Measurements from ENCODE around the gene FAAP20. TPM values are rescaled to one million over a fixed set of nuclear protein-coding genes. Genes with fewer than 3 reads are reported as not detected.

FAAP20 gene, protein sequence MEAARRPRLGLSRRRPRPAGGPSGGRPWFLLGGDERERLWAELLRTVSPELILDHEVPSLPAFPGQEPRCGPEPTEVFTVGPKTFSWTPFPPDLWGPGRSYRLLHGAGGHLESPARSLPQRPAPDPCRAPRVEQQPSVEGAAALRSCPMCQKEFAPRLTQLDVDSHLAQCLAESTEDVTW
- 10 to 100 TPM; 19.4 to 84.5 (median 34.9) TPM for total RNA-seq

DNA sequence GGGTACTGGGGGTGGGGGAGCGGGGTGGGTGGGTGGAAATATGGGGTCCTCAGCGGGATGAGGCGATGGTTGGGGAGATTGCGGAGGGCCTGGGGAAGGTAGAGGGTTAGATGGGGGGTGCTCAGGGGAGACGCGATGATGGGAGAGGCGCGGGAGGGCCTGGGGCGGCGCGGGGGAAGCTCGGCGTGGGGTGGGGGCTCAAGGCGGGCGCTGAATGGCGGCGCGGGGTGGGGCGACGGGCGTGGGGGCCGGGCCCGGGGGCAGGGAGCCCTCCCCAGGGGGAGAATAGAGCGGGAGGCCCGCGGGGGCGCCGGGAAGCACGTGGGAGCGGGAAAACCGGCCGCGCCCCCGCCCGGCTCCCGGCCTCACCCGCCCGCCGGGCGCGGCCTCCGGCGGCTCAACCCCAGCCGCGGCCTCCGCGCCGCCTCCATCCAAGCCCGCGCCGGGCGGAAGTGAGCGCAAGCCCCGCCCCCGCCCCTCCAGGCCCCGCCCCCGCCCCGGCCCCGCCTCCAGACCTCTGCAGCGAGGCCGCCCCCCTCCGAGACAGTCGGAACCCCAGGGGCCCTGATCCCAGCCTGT lies at the start of gene FAAP20:
Gene FAAP20, minus strand, starts transcription at position 454 of the 579 bp plus-strand sequence. Its CDS starts 23 bp downstream, at position 431.
- no peaks in the 10 kb centered on the region for H3K36me3 ChIP-seq
- H3K27me3 ChIP-seq = no peaks in the 10 kb centered on the region
- peaks cover 36 to 66% (median 50%) of the 10 kb centered on the region in 4 donors for H3K4me1 ChIP-seq
- no peaks in the 10 kb centered on the region for H3K9me3 ChIP-seq
- intact Hi-C loops (cut with DNase I; ENCODE audit: low total_unique reads) (loop anchor here (10.0 kb wide), 1 partner anchor 1430 kb away; the partner anchor contains the start of gene TPRG1L), in situ Hi-C loops (cut with MboI; ENCODE audit: low pct_ligation_motif_present in 1 of 4, low pct_unique_long_range_greater_than_20kb in 1 of 4, low sequenced_read_pairs in 3 of 4) (loop anchor here (10.0 to 25.0 kb wide), 3 partner anchors 190 to 593 kb away; partner anchors contain the start of genes HES5 (in 1 of the 4) and PANK4 (in 1 of the 4))
- peak; percentile 77 for DNase-seq
- 1% methylated on average over 35 of the region's 63 CpGs; no CpG with 5 or more reads in 1 of the 2 donors for WGBS, 2 donors (ENCODE audit: low coverage in 1 of 2)
- peak within 1 kb of the TSS; percentile 91 to 97 (median 94) for H3K27ac ChIP-seq
- H3K4me3 ChIP-seq = peak within 1 kb of the TSS; percentile 47 to 84 (median 64)
- TF ChIP-seq EP300 (IDR thresholded peaks at IDR 0.05; ENCODE audit: low read depth) (no peak), POLR2A (IDR thresholded peaks at IDR 0.05) (no peak), POLR2AphosphoS5 (IDR thresholded peaks at IDR 0.05) (no peak)
- TF ChIP-seq, protein P1, sequence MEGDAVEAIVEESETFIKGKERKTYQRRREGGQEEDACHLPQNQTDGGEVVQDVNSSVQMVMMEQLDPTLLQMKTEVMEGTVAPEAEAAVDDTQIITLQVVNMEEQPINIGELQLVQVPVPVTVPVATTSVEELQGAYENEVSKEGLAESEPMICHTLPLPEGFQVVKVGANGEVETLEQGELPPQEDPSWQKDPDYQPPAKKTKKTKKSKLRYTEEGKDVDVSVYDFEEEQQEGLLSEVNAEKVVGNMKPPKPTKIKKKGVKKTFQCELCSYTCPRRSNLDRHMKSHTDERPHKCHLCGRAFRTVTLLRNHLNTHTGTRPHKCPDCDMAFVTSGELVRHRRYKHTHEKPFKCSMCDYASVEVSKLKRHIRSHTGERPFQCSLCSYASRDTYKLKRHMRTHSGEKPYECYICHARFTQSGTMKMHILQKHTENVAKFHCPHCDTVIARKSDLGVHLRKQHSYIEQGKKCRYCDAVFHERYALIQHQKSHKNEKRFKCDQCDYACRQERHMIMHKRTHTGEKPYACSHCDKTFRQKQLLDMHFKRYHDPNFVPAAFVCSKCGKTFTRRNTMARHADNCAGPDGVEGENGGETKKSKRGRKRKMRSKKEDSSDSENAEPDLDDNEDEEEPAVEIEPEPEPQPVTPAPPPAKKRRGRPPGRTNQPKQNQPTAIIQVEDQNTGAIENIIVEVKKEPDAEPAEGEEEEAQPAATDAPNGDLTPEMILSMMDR (IDR thresholded peaks at IDR 0.05) = no peak

DNA sequence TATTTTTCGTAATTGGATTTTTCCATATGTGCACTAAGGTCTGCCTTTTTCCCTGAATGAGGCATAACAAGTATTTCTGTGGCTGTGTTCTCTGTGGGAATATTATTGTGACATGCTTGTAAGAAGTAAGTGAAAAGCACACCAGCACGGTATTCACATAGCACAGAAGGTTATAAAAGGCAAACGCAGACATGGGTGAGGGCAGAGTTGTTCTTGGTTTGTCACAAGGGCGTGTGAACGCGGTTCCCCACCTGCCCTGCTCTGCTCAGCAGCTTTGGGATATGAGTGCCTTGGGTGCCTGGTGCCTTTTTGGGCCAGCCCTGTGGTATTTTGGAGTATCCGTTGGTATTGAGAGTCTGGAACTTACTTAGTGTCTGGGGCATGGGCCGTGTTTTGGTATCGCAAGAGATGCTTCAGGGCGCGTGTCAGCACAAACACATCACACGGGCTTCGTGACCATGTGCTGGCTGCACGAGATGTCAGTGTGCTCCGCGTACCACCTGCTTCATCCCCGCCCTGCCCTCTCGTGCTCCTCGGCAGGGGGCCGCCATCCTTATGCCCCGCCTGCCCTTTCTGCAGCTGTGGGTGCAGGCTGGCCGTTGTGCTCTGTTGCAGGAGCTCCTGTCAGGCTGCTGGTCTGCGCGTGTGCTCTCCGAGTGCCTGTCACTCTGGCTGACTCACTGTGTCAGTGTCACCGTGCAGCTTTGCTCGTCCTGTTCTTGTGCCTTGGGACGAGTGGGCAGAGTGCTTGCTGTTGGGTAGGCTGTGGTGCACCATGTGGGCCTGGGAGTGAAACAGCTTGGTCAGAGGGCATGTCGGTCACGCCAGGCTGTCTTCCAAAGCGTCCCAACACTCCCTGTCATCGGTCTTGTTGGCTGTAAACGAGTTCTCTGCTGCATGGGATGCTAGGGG lies 48.5 kb upstream of the FAAP20 start:
- intact Hi-C loops (cut with DNase I; ENCODE audit: low total_unique reads) = no loop called here
- 75 to 83% methylated on average over 5 to 32 of the region's 33 CpGs for WGBS, 2 donors (ENCODE audit: low coverage in 1 of 2)
- H3K4me1 ChIP-seq = peaks cover 39 to 65% (median 52%) of the 10 kb centered on the region in 4 donors
- no peak overlapping the region for H3K4me3 ChIP-seq
- no peaks in the 10 kb centered on the region for H3K36me3 ChIP-seq
- H3K27me3 ChIP-seq = no peaks in the 10 kb centered on the region
- DNase-seq = no peak
- H3K27ac ChIP-seq = no peak overlapping the region
- H3K9me3 ChIP-seq = no peaks in the 10 kb centered on the region
- in situ Hi-C loops (cut with MboI; ENCODE audit: low pct_ligation_motif_present in 1 of 4, low pct_unique_long_range_greater_than_20kb in 1 of 4, low sequenced_read_pairs in 3 of 4) = no loop called here
- no peak for TF ChIP-seq POLR2A (IDR thresholded peaks at IDR 0.05)
- TF ChIP-seq EP300 (IDR thresholded peaks at IDR 0.05; ENCODE audit: low read depth) = no peak
- TF ChIP-seq, protein P1 (IDR thresholded peaks at IDR 0.05) = no peak
- TF ChIP-seq POLR2AphosphoS5 (IDR thresholded peaks at IDR 0.05) = no peak

DNA sequence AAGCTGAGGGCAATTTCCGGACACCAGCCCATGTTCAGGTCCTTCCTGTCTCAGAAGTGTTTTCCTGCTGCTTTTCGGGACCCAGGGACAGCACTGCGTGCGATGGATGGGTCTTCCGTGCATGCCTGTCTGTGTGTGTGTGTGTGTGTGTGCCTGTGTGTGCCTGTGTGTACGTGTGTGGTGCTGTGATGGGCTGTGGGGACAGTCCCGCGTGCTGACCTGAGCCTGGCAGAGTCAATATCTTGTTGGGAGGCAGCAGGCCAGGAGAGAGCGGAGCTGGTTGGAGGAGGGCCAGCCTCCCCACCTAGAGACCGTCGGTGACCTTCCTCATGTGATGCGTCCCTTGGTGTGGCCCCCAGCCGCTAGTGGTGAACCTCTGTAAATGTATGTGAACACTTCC lies 47.2 kb upstream of the FAAP20 start:
- no peak for DNase-seq
- in situ Hi-C loops (cut with MboI; ENCODE audit: low pct_ligation_motif_present in 1 of 4, low pct_unique_long_range_greater_than_20kb in 1 of 4, low sequenced_read_pairs in 3 of 4) (no loop called here), intact Hi-C loops (cut with DNase I; ENCODE audit: low total_unique reads) (no loop called here)
- H3K4me3 ChIP-seq = no peak overlapping the region
- H3K27ac ChIP-seq = no peak overlapping the region
- no peaks in the 10 kb centered on the region for H3K36me3 ChIP-seq
- 76 to 100% methylated on average over 1 to 13 of the region's 13 CpGs for WGBS, 2 donors (ENCODE audit: low coverage in 1 of 2)
- peaks cover 39 to 65% (median 52%) of the 10 kb centered on the region in 4 donors for H3K4me1 ChIP-seq
- no peaks in the 10 kb centered on the region for H3K27me3 ChIP-seq
- no peaks in the 10 kb centered on the region for H3K9me3 ChIP-seq
- TF ChIP-seq, protein P1 (IDR thresholded peaks at IDR 0.05) = no peak
